ENCODE measurements around the gene ARHGAP45.

- no peak for TF ChIP-seq CTCF (IDR thresholded peaks at IDR 0.05; ENCODE audit: low read length)
- no peak for TF ChIP-seq EZH2 (IDR thresholded peaks at IDR 0.05; ENCODE audit: borderline replicate concordance, low read length)
Observed at GRCh38 chr19:1125601-1126467, 58.9 kb downstream of the ARHGAP45 start.

All from OCI-LY1 (cell line).